Central memory CD8-positive, alpha-beta T cell (primary cell): ENCODE results near the gene TULP1.
"Not testable (repeated sequence)": the region's sequence is repeated elsewhere in the genome, so short reads cannot be mapped to it uniquely, and the experiment has no call there.

Experiments used
- ATAC-seq: fragments of 150-1000 bp; cut with Tn5 transposase; replicated peaks from 2 replicates; pipeline ENCODE4 v1.10.0; 2022; ENCODE audit warnings: mild to moderate bottlenecking, moderate FRiP score, moderate number of reproducible peaks; ENCODE audit not compliant: poor library complexity, severe bottlenecking; ENCODE audit errors: extremely low read depth
- DNase-seq, 2 donors: peaks; one replicate each; pipeline ENCODE4 v3.0.0; 2021; ENCODE audit warnings: low spot score in 2 of 2
- H3K27ac Mint-ChIP-seq: one replicate; pipeline ENCODE4 v1.8.0; 2022; ENCODE audit warnings: low read depth, mild to moderate bottlenecking, moderate library complexity, mixed read lengths
- H3K27me3 Mint-ChIP-seq: one replicate; pipeline ENCODE4 v1.8.0; 2022; ENCODE audit warnings: mixed read lengths
- H3K36me3 Mint-ChIP-seq: one replicate; pipeline ENCODE4 v1.8.0; 2022; ENCODE audit warnings: mild to moderate bottlenecking, moderate library complexity, mixed read lengths; ENCODE audit not compliant: insufficient read depth
- H3K4me1 Mint-ChIP-seq: one replicate; pipeline ENCODE4 v1.8.0; 2022; ENCODE audit warnings: mixed read lengths
- H3K4me3 Mint-ChIP-seq: one replicate; pipeline ENCODE4 v1.8.0; 2022; ENCODE audit warnings: mild to moderate bottlenecking, moderate library complexity, mixed read lengths
- H3K9me3 Mint-ChIP-seq: one replicate; pipeline ENCODE4 v1.8.0; 2022; ENCODE audit warnings: mixed read lengths

TULP1 gene

GRCh38 chr6:35517978-35518377 is 5.3 kb upstream of the TULP1 start:
- H3K4me1 Mint-ChIP-seq = peaks cover 12% of the 10 kb centered on the region
- H3K27me3 Mint-ChIP-seq, H3K4me3 Mint-ChIP-seq, H3K36me3 Mint-ChIP-seq, DNase-seq, H3K27ac Mint-ChIP-seq, ATAC-seq, H3K9me3 Mint-ChIP-seq: not testable (repeated sequence)

DNA sequence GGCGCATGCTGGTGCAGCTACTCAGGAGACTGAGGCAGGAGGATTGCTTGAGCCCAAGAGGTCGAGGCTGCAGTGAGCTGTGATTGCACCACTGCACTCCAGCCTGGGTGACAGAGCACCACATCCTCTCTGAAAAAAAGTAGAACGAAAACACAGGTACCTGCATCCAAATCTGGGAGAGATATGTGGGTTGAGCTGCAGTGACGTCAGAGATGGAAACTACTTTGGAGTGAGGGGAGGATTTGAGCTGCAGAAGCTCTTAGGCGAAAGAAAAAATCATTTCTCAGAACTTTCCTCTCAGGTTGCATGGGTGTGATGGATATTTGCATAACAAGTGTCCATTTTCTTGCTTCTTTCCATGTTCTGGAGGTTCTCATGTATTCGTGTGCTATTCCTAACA is 4.0 kb upstream of the TULP1 start:
- H3K4me1 Mint-ChIP-seq = no peaks in the 10 kb centered on the region
- H3K27ac Mint-ChIP-seq = no peak overlapping the region
- DNase-seq = no peak
- H3K4me3 Mint-ChIP-seq = no peak overlapping the region
- no peak for ATAC-seq
- no peaks in the 10 kb centered on the region for H3K36me3 Mint-ChIP-seq
- peaks cover 12% of the 10 kb centered on the region for H3K27me3 Mint-ChIP-seq
- H3K9me3 Mint-ChIP-seq = no peaks in the 10 kb centered on the region

GRCh38 chr6:35515939-35516338 is 3.2 kb upstream of the TULP1 start:
- not testable (repeated sequence) for DNase-seq, H3K4me1 Mint-ChIP-seq, H3K4me3 Mint-ChIP-seq, ATAC-seq, H3K9me3 Mint-ChIP-seq, H3K27ac Mint-ChIP-seq, H3K36me3 Mint-ChIP-seq
- H3K27me3 Mint-ChIP-seq = peaks cover 19% of the 10 kb centered on the region

- ATAC-seq (no peak), DNase-seq (no peak)
- H3K4me3 Mint-ChIP-seq = no peak overlapping the region
- no peak overlapping the region for H3K27ac Mint-ChIP-seq
- H3K9me3 Mint-ChIP-seq = no peaks in the 10 kb centered on the region
- no peaks in the 10 kb centered on the region for H3K36me3 Mint-ChIP-seq
- peaks cover 28% of the 10 kb centered on the region for H3K27me3 Mint-ChIP-seq
- no peaks in the 10 kb centered on the region for H3K4me1 Mint-ChIP-seq
Observed at GRCh38 chr6:35514587-35514986, 1.9 kb upstream of the TULP1 start.

DNA sequence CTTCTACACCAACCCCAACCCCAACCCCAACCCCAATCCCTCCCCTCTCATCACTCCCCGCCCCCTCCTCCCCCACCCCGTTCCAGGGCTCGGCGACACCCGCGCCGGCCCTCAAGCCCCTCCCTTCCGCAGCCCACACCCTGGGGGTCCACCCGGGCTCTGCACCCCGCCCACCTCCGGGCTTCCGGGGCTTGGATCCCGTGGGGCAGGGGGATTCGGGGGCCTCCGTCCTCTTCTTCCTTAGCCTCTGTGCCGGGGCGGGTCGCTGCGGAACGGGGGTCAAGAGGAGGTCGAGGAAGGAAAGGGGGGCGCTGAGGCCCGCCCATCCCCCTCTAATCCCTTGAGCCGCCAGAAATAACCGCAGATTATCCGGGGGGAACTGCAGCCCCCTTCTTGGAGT is 690 bp downstream of the TULP1 start:
- DNase-seq = no peak
- Mint-ChIP-seq H3K9me3 (no peaks in the 10 kb centered on the region), H3K27me3 (peaks cover 28% of the 10 kb centered on the region), H3K36me3 (no peaks in the 10 kb centered on the region), H3K27ac (no peak overlapping the region), H3K4me1 (no peaks in the 10 kb centered on the region), H3K4me3 (no peak overlapping the region)
- no peak for ATAC-seq

- peaks cover 28% of the 10 kb centered on the region for H3K27me3 Mint-ChIP-seq
- H3K4me3 Mint-ChIP-seq = no peak overlapping the region
- H3K36me3 Mint-ChIP-seq = no peaks in the 10 kb centered on the region
- H3K27ac Mint-ChIP-seq = no peak overlapping the region
- DNase-seq (no peak), ATAC-seq (no peak)
- no peaks in the 10 kb centered on the region for H3K4me1 Mint-ChIP-seq
- no peaks in the 10 kb centered on the region for H3K9me3 Mint-ChIP-seq
Observed at GRCh38 chr6:35511562-35511941, 1.1 kb downstream of the TULP1 start.

DNA sequence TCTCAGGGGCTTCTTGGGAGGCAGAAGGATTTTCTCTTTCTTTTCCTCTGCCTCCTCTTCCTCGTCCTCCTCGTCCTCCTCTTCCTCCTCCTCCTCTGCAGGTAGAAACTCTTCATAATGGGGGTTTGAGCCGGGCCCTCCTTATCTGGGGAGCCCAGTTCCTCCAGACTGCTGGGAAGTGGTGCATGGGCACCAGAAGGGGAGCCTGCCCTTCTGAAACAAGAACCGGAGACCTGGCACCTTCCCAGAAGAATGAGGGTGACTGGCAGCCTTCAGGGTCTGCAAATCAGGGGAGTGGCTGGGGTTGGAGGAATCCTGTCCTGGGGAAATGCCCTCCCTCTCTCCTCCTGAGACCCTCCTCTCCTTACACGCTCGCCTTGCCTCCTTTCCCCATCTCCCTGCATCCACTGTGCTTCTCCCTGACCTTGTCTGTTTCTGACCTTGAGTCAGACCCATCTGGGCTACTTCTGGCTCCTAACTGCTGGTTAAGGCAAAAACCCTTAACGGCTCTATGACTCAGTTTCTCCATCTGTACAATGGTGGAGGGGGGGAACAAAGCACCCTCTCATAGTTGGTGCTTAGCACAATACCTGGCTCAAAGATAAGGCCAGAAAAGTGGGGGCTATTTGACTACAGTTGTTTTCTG is 1.7 kb downstream of the TULP1 start:
- Mint-ChIP-seq H3K4me3 (no peak overlapping the region), H3K27me3 (peaks cover 28% of the 10 kb centered on the region), H3K4me1 (no peaks in the 10 kb centered on the region), H3K36me3 (no peaks in the 10 kb centered on the region), H3K9me3 (no peaks in the 10 kb centered on the region), H3K27ac (no peak overlapping the region)
- no peak for DNase-seq
- no peak for ATAC-seq

GRCh38 chr6:35508542-35508941 is 4.2 kb downstream of the TULP1 start:
- Mint-ChIP-seq H3K27ac (no peak overlapping the region), H3K9me3 (no peaks in the 10 kb centered on the region), H3K4me1 (no peaks in the 10 kb centered on the region), H3K36me3 (no peaks in the 10 kb centered on the region), H3K27me3 (peaks cover 28% of the 10 kb centered on the region), H3K4me3 (no peak overlapping the region)
- ATAC-seq = no peak
- DNase-seq = no peak

- Mint-ChIP-seq H3K4me3 (no peak overlapping the region), H3K4me1 (no peaks in the 10 kb centered on the region), H3K9me3 (no peaks in the 10 kb centered on the region), H3K36me3 (no peaks in the 10 kb centered on the region), H3K27ac (no peak overlapping the region), H3K27me3 (peaks cover 26% of the 10 kb centered on the region)
- ATAC-seq = no peak
- no peak for DNase-seq
Observed at GRCh38 chr6:35508027-35508426, 4.7 kb downstream of the TULP1 start.

GRCh38 chr6:35507221-35507620 is 5.5 kb downstream of the TULP1 start:
- H3K9me3 Mint-ChIP-seq = no peaks in the 10 kb centered on the region
- peaks cover 19% of the 10 kb centered on the region for H3K27me3 Mint-ChIP-seq

DNA sequence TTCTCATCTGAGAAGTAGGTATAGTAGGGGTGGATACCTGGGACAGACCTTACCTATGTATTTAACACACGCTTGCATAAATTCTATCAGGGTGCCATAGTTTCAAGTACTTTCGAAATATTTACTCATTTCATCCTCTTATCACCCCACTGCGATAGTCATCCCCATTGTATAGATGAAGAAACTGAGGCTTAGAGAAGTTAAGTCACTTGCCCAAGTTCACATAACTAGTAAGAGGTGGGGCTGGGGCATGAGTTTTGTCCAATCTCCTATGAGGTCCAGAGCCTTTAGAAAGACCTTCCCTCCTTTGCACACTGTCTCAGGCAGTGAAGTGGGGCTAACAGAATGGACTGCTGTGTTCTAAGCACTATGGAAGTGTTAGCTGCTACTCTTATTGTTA is 6.2 kb downstream of the TULP1 start:
- DNase-seq = no peak
- Mint-ChIP-seq H3K27me3 (peaks cover 23% of the 10 kb centered on the region), H3K27ac (no peak overlapping the region), H3K9me3 (no peaks in the 10 kb centered on the region), H3K4me1 (no peaks in the 10 kb centered on the region), H3K4me3 (no peak overlapping the region), H3K36me3 (no peaks in the 10 kb centered on the region)
- no peak for ATAC-seq

More at GRCh38 chr6:35507221-35507620, 5.5 kb downstream of the TULP1 start:
- no peaks in the 10 kb centered on the region for H3K36me3 Mint-ChIP-seq
- ATAC-seq (no peak), DNase-seq (no peak)
- no peak overlapping the region for H3K27ac Mint-ChIP-seq
- H3K4me3 Mint-ChIP-seq = no peak overlapping the region
- H3K4me1 Mint-ChIP-seq = no peaks in the 10 kb centered on the region

DNA sequence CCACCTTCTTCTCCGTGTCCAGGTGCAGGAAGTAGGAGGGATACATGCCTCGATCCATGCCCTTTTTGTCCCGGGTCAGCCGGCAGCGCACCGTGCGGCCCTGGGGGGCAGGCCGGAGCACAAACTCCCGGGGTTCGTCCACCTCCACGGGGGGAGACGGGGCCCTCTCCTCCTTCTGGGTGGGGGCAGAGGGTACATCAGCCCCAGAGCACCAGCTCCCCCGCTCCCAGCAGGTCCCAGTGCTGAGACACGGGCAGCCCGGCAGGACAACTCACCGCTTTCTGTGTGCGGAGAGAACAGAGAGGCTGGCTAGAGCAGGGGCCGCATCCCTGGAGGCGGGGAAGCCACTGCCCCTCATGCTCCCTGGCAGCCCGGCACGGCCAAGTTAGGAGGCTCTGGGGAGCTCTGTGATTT is 6.7 kb downstream of the TULP1 start:
- Mint-ChIP-seq H3K4me1 (no peaks in the 10 kb centered on the region), H3K27me3 (peaks cover 23% of the 10 kb centered on the region), H3K36me3 (no peaks in the 10 kb centered on the region), H3K27ac (no peak overlapping the region), H3K4me3 (no peak overlapping the region), H3K9me3 (no peaks in the 10 kb centered on the region)
- no peak for ATAC-seq
- DNase-seq = no peak

DNA sequence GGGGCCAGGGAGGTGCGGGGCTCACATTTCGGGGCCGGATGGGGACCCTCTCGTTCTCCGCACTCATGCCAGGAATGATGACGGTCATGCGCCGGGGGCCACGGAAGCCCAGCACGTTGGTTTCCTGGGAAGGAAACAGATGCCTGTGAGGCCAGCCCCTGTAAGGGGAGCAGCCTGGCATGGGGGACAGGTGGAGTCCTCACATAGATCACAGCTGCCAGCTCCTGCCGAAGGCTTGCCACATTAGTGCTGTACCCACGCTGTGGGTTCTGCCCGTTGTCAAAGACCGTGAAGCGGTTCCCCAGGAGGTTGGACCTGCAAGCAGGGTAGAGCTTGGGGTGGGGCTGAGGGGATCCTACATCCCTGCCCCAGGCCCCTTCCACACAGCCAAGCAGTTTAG is 9.2 kb downstream of the TULP1 start:
- no peaks in the 10 kb centered on the region for H3K36me3 Mint-ChIP-seq
- no peak overlapping the region for H3K27ac Mint-ChIP-seq
- no peak overlapping the region for H3K4me3 Mint-ChIP-seq
- no peaks in the 10 kb centered on the region for H3K9me3 Mint-ChIP-seq
- no peak for ATAC-seq
- H3K4me1 Mint-ChIP-seq = peaks cover 4% of the 10 kb centered on the region
- H3K27me3 Mint-ChIP-seq = peaks cover 34% of the 10 kb centered on the region
- DNase-seq = no peak

GRCh38 chr6:35501784-35502183 is 10.9 kb downstream of the TULP1 start:
- no peaks in the 10 kb centered on the region for H3K36me3 Mint-ChIP-seq
- H3K27me3 Mint-ChIP-seq = peaks cover 38% of the 10 kb centered on the region

More at GRCh38 chr6:35501784-35502183, 10.9 kb downstream of the TULP1 start:
- no peak overlapping the region for H3K4me3 Mint-ChIP-seq
- ATAC-seq (no peak), DNase-seq (no peak)
- H3K27ac Mint-ChIP-seq = no peak overlapping the region
- H3K9me3 Mint-ChIP-seq = no peaks in the 10 kb centered on the region
- H3K4me1 Mint-ChIP-seq = peaks cover 7% of the 10 kb centered on the region
